Type B pancreatic cell (in vitro differentiated cells): ENCODE results near the gene MDM1. TPM values are rescaled to one million over a fixed set of nuclear protein-coding genes. Genes with fewer than 3 reads are reported as not detected.

ENCODE experiments used
- DNase-seq: peaks from one replicate; pipeline ENCODE4 v3.0.0; 2021; ENCODE audit warnings: mixed read lengths; ENCODE audit not compliant: unreplicated experiment; ENCODE audit errors: extremely low spot score
- H3K27ac Mint-ChIP-seq: 2 replicates; pipeline ENCODE4 v1.8.0; 2021; ENCODE audit warnings: mild to moderate bottlenecking, mixed read lengths
- H3K27me3 Mint-ChIP-seq: 2 replicates; pipeline ENCODE4 v1.8.0; 2021; ENCODE audit warnings: mixed read lengths
- H3K36me3 Mint-ChIP-seq: 2 replicates; pipeline ENCODE4 v1.8.0; 2021; ENCODE audit warnings: mixed read lengths
- H3K4me1 Mint-ChIP-seq: one replicate; pipeline ENCODE4 v1.8.0; 2021; ENCODE audit warnings: mixed read lengths; ENCODE audit not compliant: unreplicated experiment
- H3K4me3 Mint-ChIP-seq: 2 replicates; pipeline ENCODE4 v1.8.0; 2021; ENCODE audit warnings: mild to moderate bottlenecking, mixed read lengths
- H3K9me3 Mint-ChIP-seq: 2 replicates; pipeline ENCODE4 v1.8.0; 2021; ENCODE audit warnings: mixed read lengths
- total RNA-seq: library from RNA; stranded (reverse); gene quantifications from 2 replicates; pipeline ENCODE4 v1.2.1, GENCODE V29; 2021; ENCODE audit warnings: low replicate concordance
- TF ChIP-seq, protein P1 (sequence below): fragments of 200-600 bp; sonication (generic); conservative IDR thresholded peaks from 2 replicates; pipeline ENCODE4 v1.5.0; 2021; ENCODE audit warnings: antibody characterized with exemption, mild to moderate bottlenecking

Gene MDM1
- total RNA-seq, 1 donor from 2014 or later = 24.0 TPM

DNA sequence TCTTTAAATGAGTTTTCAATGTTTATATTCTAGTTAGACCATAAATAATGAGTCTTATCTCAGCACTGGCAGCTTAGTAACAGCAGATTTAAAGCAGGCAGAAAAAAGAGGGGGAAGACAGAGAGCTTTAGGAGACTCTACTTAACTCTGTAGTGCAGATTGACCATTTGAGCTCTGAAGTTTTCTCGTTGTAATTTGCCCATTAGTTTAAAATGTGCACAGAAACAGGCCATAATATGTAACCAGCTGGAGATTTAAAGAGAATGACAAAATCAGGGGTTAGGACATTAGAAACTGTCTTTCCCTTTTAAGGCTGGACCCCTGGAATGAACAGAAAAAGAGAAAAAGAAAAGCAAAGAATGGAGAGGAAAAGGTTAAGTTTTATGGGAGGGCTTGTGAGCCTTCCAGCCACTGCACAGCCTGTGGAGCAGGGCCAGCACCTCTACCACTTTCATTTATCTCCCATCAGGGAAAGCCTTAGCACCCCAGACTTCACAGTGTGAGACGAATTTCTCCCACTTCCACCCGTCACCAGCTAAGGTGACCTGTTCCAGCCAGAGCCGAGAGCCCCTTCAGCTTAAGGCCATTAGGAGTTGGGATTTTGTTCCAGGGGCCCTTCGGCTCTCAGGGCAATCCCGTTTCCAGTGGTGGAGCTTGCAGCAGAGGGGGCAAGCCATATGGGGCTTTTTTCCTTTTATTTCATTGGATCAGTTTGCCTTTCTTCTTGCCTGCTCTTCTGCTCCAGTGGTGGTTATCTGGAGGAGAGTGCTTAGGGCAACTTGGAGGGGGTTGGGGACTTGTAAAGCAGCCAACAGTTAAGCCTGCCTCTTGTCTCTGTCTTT, 86.8 kb downstream of the MDM1 start:
- no peaks in the 10 kb centered on the region for H3K36me3 Mint-ChIP-seq
- H3K9me3 Mint-ChIP-seq = peaks cover 6% of the 10 kb centered on the region

More for the DNA sequence above, 86.8 kb downstream of the MDM1 start:
- H3K4me1 Mint-ChIP-seq = peaks cover 25% of the 10 kb centered on the region
- no peak for DNase-seq
- TF ChIP-seq, protein P1, sequence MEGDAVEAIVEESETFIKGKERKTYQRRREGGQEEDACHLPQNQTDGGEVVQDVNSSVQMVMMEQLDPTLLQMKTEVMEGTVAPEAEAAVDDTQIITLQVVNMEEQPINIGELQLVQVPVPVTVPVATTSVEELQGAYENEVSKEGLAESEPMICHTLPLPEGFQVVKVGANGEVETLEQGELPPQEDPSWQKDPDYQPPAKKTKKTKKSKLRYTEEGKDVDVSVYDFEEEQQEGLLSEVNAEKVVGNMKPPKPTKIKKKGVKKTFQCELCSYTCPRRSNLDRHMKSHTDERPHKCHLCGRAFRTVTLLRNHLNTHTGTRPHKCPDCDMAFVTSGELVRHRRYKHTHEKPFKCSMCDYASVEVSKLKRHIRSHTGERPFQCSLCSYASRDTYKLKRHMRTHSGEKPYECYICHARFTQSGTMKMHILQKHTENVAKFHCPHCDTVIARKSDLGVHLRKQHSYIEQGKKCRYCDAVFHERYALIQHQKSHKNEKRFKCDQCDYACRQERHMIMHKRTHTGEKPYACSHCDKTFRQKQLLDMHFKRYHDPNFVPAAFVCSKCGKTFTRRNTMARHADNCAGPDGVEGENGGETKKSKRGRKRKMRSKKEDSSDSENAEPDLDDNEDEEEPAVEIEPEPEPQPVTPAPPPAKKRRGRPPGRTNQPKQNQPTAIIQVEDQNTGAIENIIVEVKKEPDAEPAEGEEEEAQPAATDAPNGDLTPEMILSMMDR = no peak
- peak overlapping the region; percentile 2 for H3K27ac Mint-ChIP-seq
- peak overlapping the region; percentile 70 for H3K4me3 Mint-ChIP-seq
- peaks cover 4% of the 10 kb centered on the region for H3K27me3 Mint-ChIP-seq

Other genes starting within 250 kb of the MDM1 start
- not detected in 2 replicates for gene IFNG, start 172.6 kb downstream of the MDM1 start, total RNA-seq
- gene IL26, start 106.6 kb downstream of the MDM1 start, total RNA-seq = not detected in 2 replicates
- not detected in 2 replicates for gene IL22, start 78.8 kb downstream of the MDM1 start, total RNA-seq